ENCODE data around the gene CCND2. TPM values are rescaled to one million over a fixed set of nuclear protein-coding genes. Genes with fewer than 3 reads are reported as not detected.

The CCND2 gene
- total RNA-seq, 2 experiments from 2014 or later = 159 to 163 TPM

DNA sequence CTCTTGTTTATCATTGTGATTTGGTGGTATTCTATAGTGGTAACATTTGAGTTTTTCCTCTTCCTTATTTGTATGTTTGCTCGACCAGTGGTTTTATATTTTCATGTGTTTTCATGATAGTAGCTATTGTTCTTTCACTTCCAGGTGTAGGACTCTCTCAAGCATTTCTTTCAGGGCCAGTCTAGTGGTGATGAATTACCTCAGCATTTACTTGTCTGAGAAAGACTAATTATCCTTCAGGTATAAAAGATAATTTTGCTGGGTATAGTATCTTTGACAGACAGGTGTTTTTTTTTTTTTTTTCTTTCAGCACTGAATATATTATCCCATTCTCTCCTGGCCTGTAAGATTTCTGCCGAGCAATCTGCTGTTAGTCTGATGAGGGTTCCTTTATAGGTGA, 35.0 kb upstream of the CCND2 start:
- no peak overlapping the region for H3K27ac Mint-ChIP-seq
- peaks cover 8% of the 10 kb centered on the region for H3K27me3 Mint-ChIP-seq
- H3K4me1 Mint-ChIP-seq (ENCODE audit: low read depth) = no peaks in the 10 kb centered on the region
- DNase-seq = no peak
- H3K9me3 Mint-ChIP-seq = peaks cover 17% of the 10 kb centered on the region
- H3K27ac ChIP-seq (ENCODE audit: low read depth in 1 of 2, low read length in 2 of 2) = no peak overlapping the region
- H3K27me3 ChIP-seq (ENCODE audit: control insufficient read depth in 1 of 2, insufficient read depth in 2 of 2, low read length in 2 of 2) = no peaks in the 10 kb centered on the region
- H3K4me1 ChIP-seq (ENCODE audit: insufficient read depth, low read length) = peaks cover 11% of the 10 kb centered on the region
- no peak for ATAC-seq (ENCODE audit: poor library complexity)
- TF ChIP-seq, protein P1, sequence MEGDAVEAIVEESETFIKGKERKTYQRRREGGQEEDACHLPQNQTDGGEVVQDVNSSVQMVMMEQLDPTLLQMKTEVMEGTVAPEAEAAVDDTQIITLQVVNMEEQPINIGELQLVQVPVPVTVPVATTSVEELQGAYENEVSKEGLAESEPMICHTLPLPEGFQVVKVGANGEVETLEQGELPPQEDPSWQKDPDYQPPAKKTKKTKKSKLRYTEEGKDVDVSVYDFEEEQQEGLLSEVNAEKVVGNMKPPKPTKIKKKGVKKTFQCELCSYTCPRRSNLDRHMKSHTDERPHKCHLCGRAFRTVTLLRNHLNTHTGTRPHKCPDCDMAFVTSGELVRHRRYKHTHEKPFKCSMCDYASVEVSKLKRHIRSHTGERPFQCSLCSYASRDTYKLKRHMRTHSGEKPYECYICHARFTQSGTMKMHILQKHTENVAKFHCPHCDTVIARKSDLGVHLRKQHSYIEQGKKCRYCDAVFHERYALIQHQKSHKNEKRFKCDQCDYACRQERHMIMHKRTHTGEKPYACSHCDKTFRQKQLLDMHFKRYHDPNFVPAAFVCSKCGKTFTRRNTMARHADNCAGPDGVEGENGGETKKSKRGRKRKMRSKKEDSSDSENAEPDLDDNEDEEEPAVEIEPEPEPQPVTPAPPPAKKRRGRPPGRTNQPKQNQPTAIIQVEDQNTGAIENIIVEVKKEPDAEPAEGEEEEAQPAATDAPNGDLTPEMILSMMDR (IDR thresholded peaks at IDR 0.05) = no peak
- POLR2A ChIA-PET = no interaction called here
- peaks cover 23% of the 10 kb centered on the region for H3K36me3 Mint-ChIP-seq (ENCODE audit: low read depth)
- H3K4me3 ChIP-seq (ENCODE audit: low read length) = no peak overlapping the region
- intact Hi-C loops (cut with DNase I, micrococcal nuclease) = no loop called here
- H3K9me3 ChIP-seq (ENCODE audit: control insufficient read depth in 1 of 2, insufficient read depth in 1 of 2, low read length in 2 of 2) = peaks cover 9 to 27% of the 10 kb centered on the region in 2 experiments
- no peak overlapping the region for H3K4me3 Mint-ChIP-seq
- H3K36me3 ChIP-seq (ENCODE audit: insufficient read depth, low read length) = no peaks in the 10 kb centered on the region
- CTCF ChIA-PET = no interaction called here

DNA sequence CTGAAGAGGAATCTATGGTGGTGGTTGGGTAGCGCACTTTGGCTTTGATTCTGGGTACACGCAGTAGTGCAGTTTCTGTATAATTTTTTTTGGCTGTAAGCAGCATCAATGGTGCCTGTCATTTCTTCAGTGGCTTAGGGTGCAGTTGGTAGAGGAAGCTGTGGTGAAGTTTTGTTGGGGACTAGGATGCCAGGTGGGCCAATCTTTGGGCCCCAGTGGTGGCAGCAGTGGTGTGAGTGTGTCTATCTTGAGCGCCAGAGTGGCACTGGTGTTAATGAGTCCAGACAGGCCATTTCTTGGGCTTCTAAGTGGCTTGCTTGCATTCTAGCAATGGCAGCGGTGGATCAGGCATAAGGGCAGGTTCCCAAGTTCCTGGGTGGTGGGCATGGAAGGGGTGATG, 33.8 kb upstream of the CCND2 start:
- no peaks in the 10 kb centered on the region for H3K36me3 ChIP-seq (ENCODE audit: insufficient read depth, low read length)
- ChIA-PET POLR2A (no interaction called here), CTCF (no interaction called here)
- DNase-seq (no peak), ATAC-seq (ENCODE audit: poor library complexity) (no peak)
- H3K4me1 ChIP-seq (ENCODE audit: insufficient read depth, low read length) = peaks cover 11% of the 10 kb centered on the region
- no peak overlapping the region for H3K4me3 ChIP-seq (ENCODE audit: low read length)
- peaks cover 0 to under 1% of the 10 kb centered on the region in 2 experiments for H3K27me3 ChIP-seq (ENCODE audit: control insufficient read depth in 1 of 2, insufficient read depth in 2 of 2, low read length in 2 of 2)
- H3K9me3 Mint-ChIP-seq = peaks cover 17% of the 10 kb centered on the region
- no peaks in the 10 kb centered on the region for H3K4me1 Mint-ChIP-seq (ENCODE audit: low read depth)
- peaks cover 12% of the 10 kb centered on the region for H3K27me3 Mint-ChIP-seq
- H3K27ac Mint-ChIP-seq = no peak overlapping the region
- H3K27ac ChIP-seq (ENCODE audit: low read depth in 1 of 2, low read length in 2 of 2) = no peak overlapping the region
- H3K36me3 Mint-ChIP-seq (ENCODE audit: low read depth) = peaks cover 23% of the 10 kb centered on the region
- no peak overlapping the region for H3K4me3 Mint-ChIP-seq
- intact Hi-C loops (cut with DNase I, micrococcal nuclease) = no loop called here
- TF ChIP-seq, protein P1 (IDR thresholded peaks at IDR 0.05) = no peak
- H3K9me3 ChIP-seq (ENCODE audit: control insufficient read depth in 1 of 2, insufficient read depth in 1 of 2, low read length in 2 of 2) = peaks cover 9 to 27% of the 10 kb centered on the region in 2 experiments

DNA sequence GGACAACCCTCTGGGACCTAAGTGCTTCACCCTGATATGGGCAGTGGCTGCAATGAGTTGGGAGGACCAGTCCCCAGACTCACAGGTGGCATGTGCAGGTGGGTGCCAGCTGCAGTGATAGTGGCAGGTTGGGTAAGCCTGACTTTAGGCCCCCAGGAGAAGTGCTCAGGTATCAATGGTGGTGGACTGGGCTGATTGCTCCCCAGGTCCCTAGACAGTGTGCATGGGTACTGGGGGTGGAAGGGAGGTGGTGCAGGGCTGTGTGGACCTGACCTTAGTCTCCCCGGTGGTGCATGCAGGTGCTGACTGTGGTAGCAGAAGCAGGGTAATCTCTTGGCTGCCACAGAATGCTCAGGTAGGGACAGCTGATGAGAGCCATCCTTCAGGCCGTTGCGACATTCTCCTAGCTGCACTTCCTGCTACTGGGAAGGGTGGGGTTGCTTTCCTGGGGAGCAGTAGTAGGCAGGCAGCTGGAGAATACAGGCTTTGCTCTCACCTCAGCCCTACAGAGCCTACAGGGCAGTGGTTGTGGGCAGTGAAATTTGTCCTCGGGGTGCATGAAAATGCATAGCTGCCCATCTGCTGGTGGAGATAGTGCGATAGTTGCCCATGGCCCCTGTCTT, 33.3 kb upstream of the CCND2 start:
- ChIA-PET POLR2A (no interaction called here), CTCF (no interaction called here)
- intact Hi-C loops (cut with DNase I, micrococcal nuclease) = no loop called here
- peaks cover 11% of the 10 kb centered on the region for H3K4me1 ChIP-seq (ENCODE audit: insufficient read depth, low read length)
- H3K4me3 ChIP-seq (ENCODE audit: low read length) = no peak overlapping the region
- no peak overlapping the region for H3K27ac Mint-ChIP-seq
- H3K4me3 Mint-ChIP-seq = no peak overlapping the region
- no peak overlapping the region for H3K27ac ChIP-seq (ENCODE audit: low read depth in 1 of 2, low read length in 2 of 2)
- peaks cover 23% of the 10 kb centered on the region for H3K36me3 Mint-ChIP-seq (ENCODE audit: low read depth)
- no peaks in the 10 kb centered on the region for H3K36me3 ChIP-seq (ENCODE audit: insufficient read depth, low read length)
- peaks cover 9 to 27% of the 10 kb centered on the region in 2 experiments for H3K9me3 ChIP-seq (ENCODE audit: control insufficient read depth in 1 of 2, insufficient read depth in 1 of 2, low read length in 2 of 2)
- H3K27me3 Mint-ChIP-seq = peaks cover 15% of the 10 kb centered on the region
- TF ChIP-seq, protein P1 (IDR thresholded peaks at IDR 0.05) = no peak
- ATAC-seq (ENCODE audit: poor library complexity) (no peak), DNase-seq (no peak)
- H3K4me1 Mint-ChIP-seq (ENCODE audit: low read depth) = no peaks in the 10 kb centered on the region
- H3K27me3 ChIP-seq (ENCODE audit: control insufficient read depth in 1 of 2, insufficient read depth in 2 of 2, low read length in 2 of 2) = peaks cover 0 to 2% of the 10 kb centered on the region in 2 experiments
- peaks cover 17% of the 10 kb centered on the region for H3K9me3 Mint-ChIP-seq

Data from CD4-positive, alpha-beta T cell (primary cell).